ENCODE results near the gene DPYSL4.

DPYSL4 gene

GRCh38 chr10:132233501-132234085, 46.8 kb downstream of the DPYSL4 start:
- DNase-seq, result no peak

GRCh38 chr10:132234860-132235259, 48.1 kb downstream of the DPYSL4 start:
- intact Hi-C loops (cut with DNase I), result no loop called here

More at GRCh38 chr10:132233501-132234085, 46.8 kb downstream of the DPYSL4 start:
- intact Hi-C loops (cut with DNase I), result no loop called here

GRCh38 chr10:132236161-132236560, 49.4 kb downstream of the DPYSL4 start:
- DNase-seq, result no peak
- intact Hi-C loops (cut with DNase I), result no loop called here

More at GRCh38 chr10:132234860-132235259, 48.1 kb downstream of the DPYSL4 start:
- no peak for DNase-seq

- intact Hi-C loops (cut with DNase I), result no loop called here
- peak in 1 of 10 donors; percentile 63 for DNase-seq
These were observed 50.1 kb downstream of the DPYSL4 start for GRCh38 chr10:132236881-132237280.

- intact Hi-C loops (cut with DNase I), result no loop called here
- DNase-seq, result peak in 1 of 10 donors; percentile 67
These were observed 50.6 kb downstream of the DPYSL4 start for GRCh38 chr10:132237396-132237795.

GRCh38 chr10:132237871-132238270, 51.1 kb downstream of the DPYSL4 start:
- intact Hi-C loops (cut with DNase I), result no loop called here
- peak in 4 of 10 donors; percentile 34 to 89 (median 80) for DNase-seq

GRCh38 chr10:132238371-132239125, 51.8 kb downstream of the DPYSL4 start:
- intact Hi-C loops (cut with DNase I), result no loop called here
- peak in 2 of 10 donors; percentile 12 to 56 for DNase-seq

GRCh38 chr10:132239126-132240031, 52.6 kb downstream of the DPYSL4 start:
- intact Hi-C loops (cut with DNase I), result no loop called here
- peak in 1 of 10 donors; percentile 51 for DNase-seq

- no peak for DNase-seq
- intact Hi-C loops (cut with DNase I), result no loop called here
These were observed 53.4 kb downstream of the DPYSL4 start for GRCh38 chr10:132240156-132240555.

GRCh38 chr10:132240581-132240980, 53.8 kb downstream of the DPYSL4 start:
- intact Hi-C loops (cut with DNase I), result no loop called here
- DNase-seq, result no peak

GRCh38 chr10:132241086-132241485, 54.3 kb downstream of the DPYSL4 start:
- intact Hi-C loops (cut with DNase I), result no loop called here
- no peak for DNase-seq

GRCh38 chr10:132241496-132241895, 54.7 kb downstream of the DPYSL4 start:
- intact Hi-C loops (cut with DNase I), result no loop called here
- no peak for DNase-seq

- intact Hi-C loops (cut with DNase I), result no loop called here
- DNase-seq, result no peak
These were observed 55.5 kb downstream of the DPYSL4 start for GRCh38 chr10:132242103-132242840.

- no peak for DNase-seq
- intact Hi-C loops (cut with DNase I), result no loop called here
These were observed 56.4 kb downstream of the DPYSL4 start for GRCh38 chr10:132243141-132243540.

GRCh38 chr10:132243626-132244025, 56.9 kb downstream of the DPYSL4 start:
- DNase-seq, result no peak
- intact Hi-C loops (cut with DNase I), result no loop called here

- DNase-seq, result peak in 1 of 10 donors; percentile 35
- intact Hi-C loops (cut with DNase I), result no loop called here
These were observed 58.3 kb downstream of the DPYSL4 start for GRCh38 chr10:132245056-132245455.

GRCh38 chr10:132246296-132246695, 59.5 kb downstream of the DPYSL4 start:
- no peak for DNase-seq
- intact Hi-C loops (cut with DNase I), result no loop called here

GRCh38 chr10:132247943-132248342, 61.2 kb downstream of the DPYSL4 start:
- DNase-seq, result no peak
- intact Hi-C loops (cut with DNase I), result no loop called here

GRCh38 chr10:132248455-132249225, 61.9 kb downstream of the DPYSL4 start:
- intact Hi-C loops (cut with DNase I), result no loop called here
- peak in 6 of 10 donors; percentile 27 to 51 (median 41) for DNase-seq
